ENCODE measurements around the gene ZWILCH.
"Not testable (repeated sequence)": the region's sequence is repeated elsewhere in the genome, so short reads cannot be mapped to it uniquely, and the experiment has no call there.

ZWILCH gene

GRCh38 chr15:66587020-66587419, 81.9 kb downstream of the ZWILCH start:
- no peak for DNase-seq

DNA sequence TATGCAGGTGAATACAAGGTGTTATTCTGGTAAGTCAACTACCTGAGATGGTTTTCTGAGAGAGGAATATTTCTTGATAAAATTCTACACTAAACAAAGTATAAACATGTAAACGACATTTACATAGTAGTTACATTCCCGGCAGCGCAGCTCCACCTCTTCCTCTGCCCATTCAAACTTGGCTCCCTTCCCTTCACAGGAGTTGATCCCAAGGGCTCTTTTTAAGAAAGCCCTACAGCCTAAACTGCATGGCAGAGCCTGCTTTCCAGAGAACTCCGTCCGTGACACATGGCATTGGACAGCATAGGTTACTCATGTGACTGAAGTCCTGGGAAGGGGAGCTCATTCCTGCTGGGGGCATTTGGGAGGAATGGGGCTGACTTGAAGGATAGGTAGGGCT, 82.6 kb downstream of the ZWILCH start:
- DNase-seq: no peak

DNA sequence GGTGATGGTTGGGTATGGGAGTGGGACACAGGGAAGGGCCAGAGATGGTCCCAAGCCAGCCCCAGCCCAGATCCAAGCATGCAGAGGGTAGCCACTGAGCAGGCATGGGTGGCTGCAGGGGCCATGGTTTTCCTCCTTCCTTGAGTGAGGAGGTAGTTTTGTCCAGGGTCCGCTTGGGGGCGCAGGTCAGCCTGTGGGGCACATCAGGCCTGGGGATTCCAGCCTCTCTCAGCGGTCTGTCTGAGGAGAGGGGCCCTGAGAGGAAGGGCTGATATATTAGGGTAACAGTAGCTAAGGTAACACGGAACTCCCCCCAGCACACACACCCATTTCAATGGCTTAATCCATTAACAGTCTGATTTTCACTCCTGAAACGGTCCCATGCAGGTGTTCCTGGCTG, 83.4 kb downstream of the ZWILCH start:
- DNase-seq: no peak

DNA sequence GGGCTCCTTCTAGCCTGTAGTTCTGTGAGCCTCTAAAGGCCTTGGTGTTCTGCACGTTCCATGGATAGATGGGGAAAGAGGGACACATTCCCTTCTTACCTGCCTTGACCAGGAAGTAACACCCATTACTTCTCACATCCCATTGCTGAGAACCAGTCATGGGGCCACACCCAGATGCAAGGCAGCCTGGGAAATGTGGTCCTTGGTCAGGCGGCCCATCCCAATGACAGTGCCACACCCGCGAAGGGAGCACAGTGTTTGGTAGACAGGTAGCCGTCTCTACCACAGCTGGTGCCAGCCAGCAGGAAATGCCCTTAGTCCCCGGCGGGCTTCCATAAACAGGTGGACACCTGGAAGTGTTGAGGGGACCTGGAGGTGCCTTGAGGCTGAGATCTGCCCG, 83.8 kb downstream of the ZWILCH start:
- no peak for DNase-seq

- not testable (repeated sequence) for DNase-seq
These were observed 84.3 kb downstream of the ZWILCH start for GRCh38 chr15:66589429-66589828.

DNA sequence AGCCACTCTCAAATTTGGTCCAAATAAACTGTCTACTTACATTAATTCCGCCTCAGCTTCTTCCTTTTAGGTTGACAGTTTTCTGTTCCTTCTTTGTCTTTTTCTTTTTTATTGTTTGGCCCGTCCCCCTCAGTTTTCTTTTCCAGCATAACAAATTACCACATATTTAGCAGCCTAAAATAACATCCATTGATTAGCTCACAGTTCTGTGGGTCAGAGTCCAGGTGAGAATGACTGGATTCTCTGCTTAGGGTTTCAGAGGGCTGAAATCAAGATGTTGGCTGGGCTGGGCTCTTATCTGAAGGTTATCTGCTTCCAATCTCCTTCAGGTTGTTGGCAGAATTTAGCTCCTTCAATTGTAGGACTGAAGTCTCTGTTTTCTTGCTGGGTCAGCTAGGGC, 85.3 kb downstream of the ZWILCH start:
- DNase-seq: no peak

- no peak for DNase-seq
These were observed 86.3 kb downstream of the ZWILCH start for GRCh38 chr15:66591322-66591862.

GRCh38 chr15:66592505-66593218, 87.5 kb downstream of the ZWILCH start:
- DNase-seq: no peak

- no peak for DNase-seq
These were observed 88.2 kb downstream of the ZWILCH start for GRCh38 chr15:66593219-66593780.

- no peak for DNase-seq
These were observed 89.2 kb downstream of the ZWILCH start for GRCh38 chr15:66594344-66594743.

DNA sequence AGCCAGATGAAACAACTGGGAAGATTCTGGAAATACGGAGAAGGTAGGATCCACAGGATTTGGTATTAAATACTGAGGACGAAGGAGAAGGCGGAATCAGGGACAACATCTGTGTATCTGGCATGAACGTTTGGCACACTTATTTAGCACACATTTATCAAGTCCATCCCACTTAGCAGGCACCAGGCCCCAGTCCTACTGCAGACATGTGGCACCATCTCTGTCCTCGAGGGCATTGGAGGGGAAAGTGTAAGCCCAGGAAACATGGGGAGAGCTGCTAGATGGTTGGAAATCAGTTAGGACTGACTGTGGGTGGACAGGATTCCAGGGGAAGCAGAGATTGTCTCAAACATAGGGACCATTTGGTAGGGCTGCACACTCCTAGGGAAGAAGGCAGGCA, 89.7 kb downstream of the ZWILCH start:
- DNase-seq: no peak

GRCh38 chr15:66595332-66595731, 90.2 kb downstream of the ZWILCH start:
- DNase-seq: no peak

- no peak for DNase-seq
These were observed 90.9 kb downstream of the ZWILCH start for GRCh38 chr15:66595931-66596545.

- DNase-seq: no peak
These were observed 93.1 kb downstream of the ZWILCH start for GRCh38 chr15:66598095-66598815.
